DOHH2 (cell line): Measurements from ENCODE around the gene ROBO1.

ENCODE experiments used
- CTCF ChIP-seq: fragments of 200-600 bp; sonication (generic); IDR thresholded peaks from one replicate; pipeline ENCODE4 v1.5.1; 2014; ENCODE audit warnings: antibody characterized with exemption, mild to moderate bottlenecking, low read depth, low read length; ENCODE audit not compliant: poor library complexity, severe bottlenecking
- EZH2phosphoT487 ChIP-seq: fragments of 200-600 bp; sonication (generic); IDR thresholded peaks from 2 replicates; pipeline ENCODE4 v1.6.1; 2017; ENCODE audit warnings: borderline replicate concordance, mild to moderate bottlenecking, antibody characterized with exemption, low read length, moderate library complexity, mixed read lengths

GRCh38 chr3:78712270-78712669 lies 1055.5 kb downstream of the ROBO1 start:
- no peak for TF ChIP-seq CTCF
- TF ChIP-seq EZH2phosphoT487 = no peak
